T47D (cell line): ENCODE results near the gene NACC2.

Experiments
- DNase-seq, 2 experiments: peaks; one replicate each; pipeline versions ENCODE4 v3.0.0 to v3.0.0-alpha.2; 2011 to 2012; ENCODE audit warnings: low read depth in 1 of 2, low spot score in 1 of 2
- JUND ChIP-seq: IDR thresholded peaks from 2 replicates; pipeline ENCODE4 v1.6.1; 2012; ENCODE audit warnings: low read depth
- in situ Hi-C: cut with HindIII; loops from 2 replicates; pipeline ENCODE4 v1.10.0; 2016; ENCODE audit warnings: low sequenced_read_pairs, low pct_unique_long_range_greater_than_20kb

The NACC2 gene

DNA sequence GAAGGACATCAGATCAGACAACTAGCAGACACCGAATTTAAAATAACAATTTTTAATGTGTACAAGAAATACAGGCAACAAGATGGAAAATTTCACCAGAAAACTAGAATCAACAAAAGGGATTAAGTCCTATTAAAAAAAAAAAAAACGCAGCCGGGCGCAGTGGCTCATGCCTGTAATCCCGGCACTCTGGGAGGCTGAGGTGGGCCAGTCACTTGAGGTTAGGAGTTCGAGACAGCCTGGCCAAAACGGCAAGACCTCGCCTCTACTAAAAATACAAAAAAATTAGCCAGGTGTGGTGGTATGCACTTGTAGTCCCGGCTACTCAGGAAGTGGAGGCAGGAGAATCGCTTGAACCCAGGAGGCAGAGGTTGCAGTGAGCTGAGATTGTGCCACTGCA lies 69.6 kb downstream of the NACC2 start:
- in situ Hi-C loops = no loop called here
- TF ChIP-seq JUND = no peak
- DNase-seq = no peak

DNA sequence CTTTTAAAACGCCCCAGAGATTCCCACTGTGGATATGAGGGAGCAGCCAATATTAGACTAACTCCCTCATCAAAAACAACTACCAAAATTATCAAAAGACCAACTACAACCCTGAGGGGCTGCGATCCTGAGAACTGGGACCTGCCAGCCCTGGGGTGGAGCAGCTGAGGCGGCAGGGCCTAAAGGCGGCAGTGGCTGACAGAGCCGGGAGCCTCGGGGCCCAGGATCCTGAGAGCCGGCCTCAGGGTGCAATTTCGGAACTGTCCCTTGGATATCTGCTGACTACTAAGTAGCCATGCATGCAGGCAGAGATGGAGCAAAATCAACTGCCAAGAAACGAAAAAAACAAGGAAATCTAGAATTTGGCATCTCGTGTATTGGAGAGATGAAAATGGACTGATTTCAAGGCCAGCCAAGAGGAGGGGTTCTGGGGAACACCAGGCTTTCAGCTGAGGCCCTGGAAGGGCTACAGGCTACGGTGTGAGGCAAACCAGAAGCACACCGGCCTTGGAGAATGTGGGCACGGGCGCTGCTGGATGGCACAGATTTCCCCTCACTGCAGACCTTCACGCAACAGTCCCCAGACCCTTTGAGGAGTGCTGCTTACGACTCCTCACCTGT lies 70.3 kb downstream of the NACC2 start:
- no peak for TF ChIP-seq JUND
- DNase-seq = no peak
- in situ Hi-C loops = no loop called here

DNA sequence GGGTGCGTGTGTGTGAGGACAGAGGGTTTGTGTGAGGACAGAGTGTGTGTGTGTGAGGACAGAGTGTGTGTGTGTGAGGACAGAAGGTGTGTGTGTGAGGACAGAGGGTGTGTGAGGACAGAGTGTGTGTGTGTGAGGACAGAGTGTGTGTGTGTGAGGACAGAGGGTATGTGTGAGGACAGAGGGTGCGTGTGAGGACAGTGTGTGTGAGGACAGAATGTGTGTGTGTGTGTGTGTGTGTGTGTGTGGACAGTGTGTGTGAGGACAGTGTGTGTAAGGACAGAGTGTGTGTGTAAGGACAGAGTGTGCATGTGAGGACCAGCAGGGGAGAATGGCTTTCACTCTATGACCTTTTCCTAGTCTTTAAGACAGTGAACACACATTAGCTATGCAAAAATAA lies 70.8 kb downstream of the NACC2 start:
- in situ Hi-C loops = no loop called here
- no peak for DNase-seq
- TF ChIP-seq JUND = no peak

DNA sequence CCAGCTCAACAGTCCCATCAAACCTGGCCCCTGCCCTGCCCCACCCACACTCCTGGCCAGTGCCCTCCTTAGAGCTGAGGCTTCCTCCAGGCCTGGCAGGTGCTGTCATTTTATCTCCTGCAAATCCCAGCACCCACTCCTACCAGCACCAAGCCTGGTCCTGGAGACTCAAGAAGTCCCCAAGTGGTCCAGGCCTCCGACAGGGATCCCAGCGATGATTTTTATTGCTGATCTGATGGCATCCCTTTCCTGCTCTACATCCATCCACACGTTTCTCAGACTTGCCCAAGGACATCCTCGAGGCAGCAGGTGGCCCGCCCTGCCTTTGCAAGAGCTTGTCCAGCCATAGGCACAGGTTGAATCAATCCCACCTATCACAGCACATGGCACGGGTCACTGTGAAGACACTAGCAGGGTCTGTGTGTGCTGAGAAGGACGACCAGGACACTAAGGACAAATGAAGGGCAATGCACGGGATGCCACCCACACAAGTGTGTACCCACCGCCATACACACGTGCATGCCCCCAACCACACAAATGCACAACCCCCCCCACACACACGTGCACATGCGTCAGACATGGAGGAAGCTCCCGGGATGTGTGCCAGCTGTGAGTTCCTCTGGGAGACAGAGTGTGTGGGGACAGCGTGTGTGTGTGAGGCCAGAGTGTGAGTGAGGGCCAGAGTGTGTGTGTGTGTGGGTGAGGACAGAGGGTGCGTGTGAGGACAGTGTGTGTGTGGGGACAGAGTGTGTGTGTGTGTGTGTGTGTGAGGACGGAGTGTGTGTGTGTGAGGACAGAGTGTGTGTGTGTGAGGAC lies 71.5 kb downstream of the NACC2 start:
- DNase-seq = no peak
- in situ Hi-C loops = no loop called here
- TF ChIP-seq JUND = no peak

DNA sequence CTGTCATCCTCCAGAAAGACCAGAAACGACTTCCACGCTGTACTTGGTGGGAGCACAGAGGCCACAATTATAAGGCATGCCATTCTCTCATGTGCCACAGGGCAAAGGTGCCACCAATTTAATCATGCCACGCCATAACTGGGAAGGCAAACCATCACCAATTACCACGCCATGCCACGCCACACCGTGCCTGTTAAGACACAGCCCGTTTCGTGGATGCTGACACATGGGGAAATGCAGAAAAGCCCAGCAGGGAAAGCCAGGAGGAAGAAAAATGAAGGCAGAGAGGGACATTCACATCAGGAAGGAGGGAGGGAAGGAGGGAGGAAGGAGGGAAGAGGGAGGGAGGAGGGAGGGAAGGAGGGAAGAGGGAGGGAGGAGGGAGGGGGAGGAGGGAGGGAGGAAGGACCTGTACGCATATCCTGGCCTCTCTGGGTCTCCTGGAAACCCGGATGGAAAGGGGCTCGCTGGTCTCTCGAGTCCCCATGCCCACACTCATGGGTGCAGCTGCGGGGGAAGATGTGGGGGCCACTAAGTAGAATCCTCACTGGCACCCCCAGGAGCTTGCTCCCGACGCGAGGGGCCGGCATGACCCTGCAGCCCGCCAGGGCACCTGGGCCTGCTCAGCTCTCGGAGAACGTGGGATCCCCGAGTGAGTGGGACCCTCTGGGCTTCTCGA lies 72.2 kb downstream of the NACC2 start:
- TF ChIP-seq JUND = no peak
- no peak for DNase-seq
- in situ Hi-C loops = no loop called here

DNA sequence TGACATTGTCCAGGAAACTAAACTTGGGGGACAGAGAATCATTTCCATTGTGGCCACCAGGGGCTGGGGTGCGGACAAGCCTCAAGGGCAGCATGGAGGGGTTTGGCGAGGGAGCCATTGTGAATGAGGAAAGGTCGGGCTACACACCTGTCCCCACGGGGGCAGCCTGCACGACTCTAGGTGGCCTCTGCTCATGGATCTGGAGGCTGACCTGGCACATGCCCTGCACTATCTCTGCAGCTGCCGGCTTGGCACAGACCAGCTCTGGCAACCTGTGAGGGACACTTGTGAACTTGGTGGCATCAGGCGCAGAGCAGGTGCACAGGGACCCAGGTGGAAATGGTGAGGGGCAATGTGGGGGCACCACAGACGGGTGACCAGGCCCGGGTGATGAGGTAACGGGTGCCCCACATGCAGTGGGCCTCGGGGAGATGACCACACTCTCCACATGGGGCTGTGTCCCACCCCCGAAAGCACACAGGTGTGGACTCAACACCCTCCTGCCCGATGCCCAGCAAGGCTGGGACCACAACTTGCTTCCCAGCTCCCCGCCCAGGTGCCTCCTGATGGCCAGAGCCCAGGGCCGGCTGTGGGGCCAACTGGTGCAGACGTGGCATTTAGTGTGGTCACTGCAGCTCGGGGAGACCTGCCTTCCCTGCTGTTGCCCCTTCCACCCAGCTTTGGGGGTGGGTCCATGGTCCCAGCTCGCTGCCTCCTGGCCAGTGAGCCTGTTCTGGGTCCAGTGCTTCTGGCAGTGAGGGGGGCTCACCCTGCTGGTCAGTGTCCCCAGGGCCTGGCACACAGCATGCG lies 73.0 kb downstream of the NACC2 start:
- in situ Hi-C loops = no loop called here
- DNase-seq = no peak
- TF ChIP-seq JUND = no peak

DNA sequence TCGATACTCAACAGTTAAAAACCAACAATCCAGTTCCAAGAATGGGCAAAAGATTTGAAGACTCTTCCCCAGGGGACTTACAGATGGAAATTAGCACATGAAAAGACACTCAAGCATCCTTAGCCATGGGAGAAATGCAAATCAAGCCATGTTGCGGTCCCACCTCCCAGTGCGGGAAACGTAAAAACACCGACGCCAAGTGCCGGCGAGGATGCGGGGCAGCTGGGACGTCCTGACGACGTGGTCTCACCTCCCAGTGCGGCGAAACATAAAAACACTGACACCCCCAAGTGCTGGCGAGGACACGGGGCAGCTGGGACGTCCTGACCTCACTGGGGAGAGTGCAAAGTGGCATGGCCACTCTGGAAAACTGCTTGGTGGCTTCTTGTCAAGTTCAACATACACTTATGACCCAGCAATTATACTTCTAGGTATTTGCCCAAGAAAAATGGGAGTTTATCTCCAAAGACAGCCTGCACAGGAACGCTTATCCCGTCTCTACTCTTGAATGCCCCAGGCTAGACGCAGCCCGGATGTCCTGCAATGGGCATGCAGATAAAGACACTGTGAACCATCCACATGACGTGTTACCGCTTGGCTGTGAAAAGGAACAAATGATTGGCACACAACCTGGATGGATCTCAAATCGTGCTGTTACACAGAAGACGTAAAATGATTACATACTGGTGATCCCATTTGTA lies 73.8 kb downstream of the NACC2 start:
- TF ChIP-seq JUND = no peak
- no peak for DNase-seq
- in situ Hi-C loops = no loop called here

DNA sequence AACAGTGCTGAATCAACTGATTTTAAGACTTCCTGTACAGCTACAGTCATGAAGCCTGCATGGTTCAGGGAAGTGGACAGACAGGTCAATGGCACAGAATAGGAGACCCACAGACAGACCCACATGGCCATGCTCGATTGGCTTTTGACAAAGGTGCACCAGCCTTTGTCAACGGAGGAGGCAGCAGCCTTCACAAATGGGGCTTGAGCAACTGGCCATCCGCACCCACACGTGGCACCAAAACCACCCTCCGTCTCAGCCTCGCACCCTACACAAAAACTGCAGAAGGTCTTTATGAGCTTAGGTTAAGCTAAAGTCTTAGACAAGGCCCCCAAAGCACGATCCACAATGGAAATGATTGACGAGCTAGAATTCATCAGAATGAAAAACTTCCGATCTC lies 74.4 kb downstream of the NACC2 start:
- in situ Hi-C loops = no loop called here
- no peak for TF ChIP-seq JUND
- DNase-seq = no peak

DNA sequence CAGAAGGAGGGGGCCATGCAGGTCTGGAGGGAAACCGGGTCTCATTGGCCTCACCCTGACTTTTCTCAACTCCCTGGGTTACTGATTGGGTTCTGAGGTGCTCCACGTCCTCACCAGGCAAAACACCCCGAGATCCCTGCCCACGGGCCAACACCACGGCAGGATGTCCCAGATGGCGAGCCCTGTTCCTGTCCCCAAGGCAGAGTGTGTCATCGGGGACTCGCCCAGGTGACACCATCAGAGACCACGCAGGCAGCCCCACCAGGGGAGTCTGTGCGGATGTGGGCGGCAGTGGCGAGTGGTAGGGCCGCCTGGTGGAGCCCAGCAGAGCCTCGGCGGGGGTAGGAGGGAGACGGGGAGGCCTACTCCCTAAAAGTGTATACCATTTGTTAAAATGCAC lies 74.9 kb downstream of the NACC2 start:
- TF ChIP-seq JUND = no peak
- no peak for DNase-seq
- in situ Hi-C loops = no loop called here

DNA sequence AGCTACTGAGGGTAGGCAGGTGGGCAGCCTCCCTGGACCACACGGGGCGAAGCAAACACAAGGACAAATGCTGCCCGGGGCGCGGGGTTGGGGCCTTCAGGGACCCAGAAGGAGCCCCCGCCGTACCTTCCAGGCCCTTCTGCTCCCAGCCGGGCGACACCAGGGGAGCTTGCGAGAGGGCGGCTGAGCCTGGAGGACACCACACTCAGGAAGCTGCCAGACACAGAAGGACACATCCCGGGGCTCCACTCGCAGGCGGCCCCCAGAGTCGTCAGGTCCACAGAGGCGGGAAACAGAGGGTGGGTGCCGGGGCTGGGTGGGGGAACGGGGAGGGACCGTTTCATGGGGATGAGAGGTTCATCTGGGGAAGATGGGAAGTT lies 75.4 kb downstream of the NACC2 start:
- DNase-seq = no peak
- no peak for TF ChIP-seq JUND
- in situ Hi-C loops = no loop called here

DNA sequence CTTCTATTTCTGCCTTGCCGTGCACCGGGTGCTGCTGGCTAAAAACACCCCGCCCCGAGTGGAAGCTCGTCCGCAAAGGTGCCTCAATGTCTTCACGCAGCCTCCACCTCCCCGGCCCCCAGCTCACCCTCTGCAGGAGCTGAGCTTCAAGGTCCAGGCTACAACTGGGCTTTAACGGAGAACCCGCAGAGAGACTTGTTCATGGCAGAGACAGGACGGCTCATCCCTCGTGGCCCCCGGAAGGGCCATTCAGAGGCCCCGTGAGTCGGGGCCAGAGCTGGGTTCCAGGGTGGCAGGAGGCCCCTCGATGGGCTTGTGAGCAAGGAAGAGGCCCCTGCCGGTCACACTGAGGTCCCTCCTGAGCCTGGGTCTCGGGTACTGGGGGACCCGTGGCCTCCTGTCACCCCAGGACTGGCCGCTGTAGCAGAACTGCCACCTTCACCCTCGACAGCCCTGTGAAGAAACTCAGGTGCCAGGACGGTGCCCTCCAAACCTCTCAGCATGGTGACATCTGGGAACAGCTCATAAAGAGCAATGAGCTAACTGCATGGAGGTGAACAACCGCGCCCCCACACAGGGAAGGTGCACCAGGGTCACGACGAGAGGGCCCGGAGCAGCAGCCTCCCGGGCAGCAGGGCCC lies 75.9 kb downstream of the NACC2 start:
- DNase-seq = no peak
- TF ChIP-seq JUND = no peak
- in situ Hi-C loops = no loop called here

DNA sequence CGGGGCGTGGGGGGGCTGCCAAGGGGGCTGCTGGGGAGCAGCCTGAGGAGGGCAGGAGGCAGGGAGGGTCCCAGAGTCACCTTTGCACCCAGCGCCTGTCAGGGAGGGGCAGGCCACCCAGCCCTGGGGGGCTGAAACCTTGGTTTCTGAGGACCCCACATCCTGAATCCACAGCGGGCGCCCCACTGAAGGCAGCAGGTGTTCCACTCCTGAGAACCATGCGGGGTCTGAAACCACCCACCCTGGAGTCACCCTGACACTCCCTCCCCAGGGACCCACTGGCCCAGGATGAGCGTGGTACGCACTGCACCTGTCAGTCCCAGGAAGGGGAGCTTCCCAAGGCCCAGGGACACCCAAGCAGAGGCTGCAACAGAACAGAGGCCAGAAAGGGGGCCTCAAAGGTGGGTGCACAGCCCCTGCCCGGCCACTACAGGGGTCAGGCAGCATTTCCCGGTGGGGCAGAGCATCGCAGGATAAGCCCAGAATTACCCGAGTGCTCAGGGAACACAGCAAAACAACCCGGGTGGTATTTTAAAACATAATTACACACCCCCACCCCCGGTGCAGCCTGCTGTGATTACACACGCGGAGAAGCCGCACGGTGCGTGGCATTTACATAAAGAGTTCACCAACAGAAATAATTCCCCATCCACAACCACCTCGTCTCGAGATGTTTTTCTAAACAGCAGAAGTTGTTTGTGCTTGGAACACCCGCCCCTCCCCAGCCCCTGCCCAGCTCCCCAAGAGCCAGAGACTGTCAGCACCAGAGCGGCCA lies 76.6 kb downstream of the NACC2 start:
- TF ChIP-seq JUND = no peak
- no peak for DNase-seq
- in situ Hi-C loops = no loop called here
